Liver (tissue), 9 donors: ENCODE data around the gene MT4. TPM values are rescaled to one million over a fixed set of nuclear protein-coding genes. Genes with fewer than 3 reads are reported as not detected.

ENCODE experiments used
- DNase-seq: peaks from one replicate; pipeline ENCODE4 v3.0.0-alpha.2; 2017; ENCODE audit warnings: low spot score
- H3K27ac ChIP-seq, 2 donors: one replicate each; pipeline ENCODE4 v1.7.0; 2013; ENCODE audit warnings: inconsistent platforms in 2 of 2, low read length in 2 of 2, control low read depth in 1 of 2, low read depth in 1 of 2, mild to moderate bottlenecking in 1 of 2
- H3K27me3 ChIP-seq, 4 donors: one replicate each; pipeline versions ENCODE4 v1.6.1 to v1.7.0; 2013; ENCODE audit warnings: low read length in 3 of 4, inconsistent platforms in 1 of 4, mild to moderate bottlenecking in 1 of 4, moderate library complexity in 1 of 4; ENCODE audit not compliant: control insufficient read depth in 4 of 4, insufficient read depth in 4 of 4
- H3K36me3 ChIP-seq, 4 donors: one replicate each; pipeline versions ENCODE4 v1.6.1 to v1.7.0; 2013; ENCODE audit warnings: low read length in 3 of 4, mild to moderate bottlenecking in 3 of 4, low read depth in 1 of 4, moderate library complexity in 1 of 4; ENCODE audit not compliant: control insufficient read depth in 4 of 4, insufficient read depth in 3 of 4
- H3K4me1 ChIP-seq, 4 donors: one replicate each; pipeline versions ENCODE4 v1.6.1 to v1.7.0; 2013; ENCODE audit warnings: low read length in 3 of 4, mild to moderate bottlenecking in 3 of 4, moderate library complexity in 1 of 4; ENCODE audit not compliant: control insufficient read depth in 4 of 4, insufficient read depth in 4 of 4
- H3K4me3 ChIP-seq, 3 donors: one replicate each; pipeline versions ENCODE4 v1.6.1 to v1.7.0; 2013; ENCODE audit warnings: low read length in 3 of 3, control low read depth in 1 of 3, low read depth in 1 of 3, mild to moderate bottlenecking in 1 of 3
- H3K9ac ChIP-seq, 2 donors: one replicate each; pipeline ENCODE4 v1.7.0; 2013; ENCODE audit warnings: low read length in 2 of 2, mild to moderate bottlenecking in 2 of 2, moderate library complexity in 2 of 2, control low read depth in 1 of 2, low read depth in 1 of 2
- H3K9me3 ChIP-seq, 4 donors: one replicate each; pipeline versions ENCODE4 v1.6.1 to v1.7.0; 2013; ENCODE audit warnings: low read length in 3 of 4; ENCODE audit not compliant: control insufficient read depth in 4 of 4
- EGR1 ChIP-seq, 2 donors: IDR thresholded peaks; 2 replicates each; pipeline ENCODE4 v1.6.1; 2016 to 2018; ENCODE audit warnings: antibody characterized with exemption in 2 of 2, low read depth in 2 of 2
- FOXA1 ChIP-seq: IDR thresholded peaks from 2 replicates; pipeline ENCODE4 v1.6.1; 2016; ENCODE audit warnings: antibody characterized with exemption
- FOXA2 ChIP-seq: IDR thresholded peaks from 2 replicates; pipeline ENCODE4 v1.6.1; 2016; ENCODE audit warnings: antibody characterized with exemption
- GABPA ChIP-seq, 2 donors: IDR thresholded peaks in 1 of 2; conservative IDR thresholded peaks in 1 of 2; 2 replicates each; pipeline ENCODE4 v1.6.1; 2016; ENCODE audit warnings: antibody characterized with exemption in 2 of 2, mild to moderate bottlenecking in 1 of 2, moderate library complexity in 1 of 2
- HNF4A ChIP-seq, 2 donors: conservative IDR thresholded peaks; 2 replicates each; pipeline ENCODE4 v1.6.1; 2016; ENCODE audit warnings: antibody characterized with exemption in 2 of 2, mild to moderate bottlenecking in 2 of 2
- HNF4G ChIP-seq: IDR thresholded peaks from 2 replicates; pipeline ENCODE4 v1.6.1; 2016; ENCODE audit warnings: antibody characterized with exemption
- JUND ChIP-seq, 2 donors: IDR thresholded peaks; 2 replicates each; pipeline ENCODE4 v1.6.1; 2016; ENCODE audit warnings: antibody characterized with exemption in 2 of 2
- RAD21 ChIP-seq, 2 donors: IDR thresholded peaks; 2 replicates each; pipeline ENCODE4 v1.6.1; 2016; ENCODE audit warnings: antibody characterized with exemption in 2 of 2, mild to moderate bottlenecking in 2 of 2
- RXRA ChIP-seq, 2 donors: IDR thresholded peaks; 2 replicates each; pipeline ENCODE4 v1.6.1; 2017 to 2018; ENCODE audit warnings: antibody characterized with exemption in 2 of 2, mild to moderate bottlenecking in 1 of 2
- SP1 ChIP-seq: IDR thresholded peaks from 2 replicates; pipeline ENCODE4 v1.6.1; 2018; ENCODE audit warnings: antibody characterized with exemption, mild to moderate bottlenecking
- TAF1 ChIP-seq: conservative IDR thresholded peaks from 2 replicates; pipeline ENCODE4 v1.6.1; 2016; ENCODE audit warnings: antibody characterized with exemption, mild to moderate bottlenecking
- YY1 ChIP-seq: IDR thresholded peaks from 2 replicates; pipeline ENCODE4 v1.6.1; 2016; ENCODE audit warnings: antibody characterized with exemption, mild to moderate bottlenecking
- WGBS: extraction: QIAGEN DNeasy Blood & Tissue Kit; methylation state at CpG from one replicate; pipeline ENCODE4 v1.1.7; 2013; 5-methylcytosine and 5-hydroxymethylcytosine counted together
- polyA plus RNA-seq, 2 donors: library from polyadenylated mRNA; stranded (reverse) in 1 of 2; unstranded in 1 of 2; fragments of 200-250 nt in 1 of 2; fragments of >200 nt in 1 of 2; fragmentation: Nextera tagmentation in 1 of 2; extraction: Ambion mirVana in 1 of 2; gene quantifications; one replicate each; pipeline versions ENCODE4 v1.2.1 to v1.2.3, GENCODE V29; 2013 to 2015
- total RNA-seq, 2 donors: library from RNA; depleted of rRNA; stranded (reverse); fragments of >200 nt; gene quantifications; one replicate each; pipeline ENCODE4 v1.2.3, GENCODE V29; 2014
- TF ChIP-seq, protein P1 (sequence below): IDR thresholded peaks from 2 replicates; pipeline ENCODE4 v1.6.1; 2016; ENCODE audit warnings: antibody characterized with exemption
- TF ChIP-seq, protein P2 (sequence below): fragments of 150-350 bp; IDR thresholded peaks from 2 replicates; pipeline ENCODE4 v1.5.1; 2017; ENCODE audit warnings: improper control_type of control experiment, low read depth, low read length; ENCODE audit not compliant: missing input control
- TF ChIP-seq, protein P3 (sequence below): IDR thresholded peaks from 2 replicates; pipeline ENCODE4 v1.6.1; 2016; ENCODE audit warnings: antibody characterized with exemption
- TF ChIP-seq, protein P4 (sequence below): IDR thresholded peaks from 2 replicates; pipeline ENCODE4 v1.6.1; 2016; ENCODE audit warnings: antibody characterized with exemption
- TF ChIP-seq, protein P5 (sequence below): IDR thresholded peaks from 2 replicates; pipeline ENCODE4 v1.6.1; 2016; ENCODE audit warnings: antibody characterized with exemption, mild to moderate bottlenecking
- donor health status: healthy.
- donor health status: healthy.
- donor health status: healthy.
- donor health status: healthy.
- donor health status: healthy.

Gene MT4
- total and polyA plus RNA-seq, 4 donors = not detected

DNA sequence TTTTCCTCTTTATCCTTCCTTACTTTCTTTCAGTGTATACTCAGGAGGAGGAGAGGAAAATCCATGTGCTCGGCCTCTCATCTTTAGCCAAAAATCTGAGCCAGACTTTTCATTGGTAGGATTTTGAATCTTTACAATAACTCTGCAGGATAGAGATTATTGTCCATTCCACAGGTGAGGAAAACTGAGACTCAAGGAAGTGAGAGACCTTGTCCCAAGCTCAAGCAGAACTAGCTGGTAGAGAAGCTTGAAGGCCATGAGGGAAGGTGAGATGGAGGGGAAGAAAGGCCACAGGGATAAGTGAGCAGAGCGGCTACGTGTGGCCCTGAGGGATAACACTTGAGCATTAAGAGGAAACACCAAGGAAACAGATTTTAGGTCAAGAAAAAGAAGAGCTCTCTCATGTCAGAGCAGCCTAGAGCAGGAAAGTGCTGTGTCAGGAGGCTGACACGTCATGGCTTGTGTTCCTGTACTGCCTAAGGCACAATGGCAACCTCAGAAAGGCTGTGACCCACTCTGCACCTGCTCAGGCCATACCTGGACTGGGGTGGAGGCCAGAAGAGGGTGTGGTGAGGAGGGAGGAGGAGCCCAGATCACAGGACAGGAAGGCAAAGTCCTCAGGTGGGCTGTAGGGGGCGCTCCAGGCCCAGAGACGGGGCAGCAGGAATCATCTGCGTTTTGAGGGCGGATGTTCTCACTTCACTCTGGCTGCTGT is 11.9 kb downstream of the MT4 start:
- DNase-seq = peak; percentile 81
- TF ChIP-seq, protein P1, sequence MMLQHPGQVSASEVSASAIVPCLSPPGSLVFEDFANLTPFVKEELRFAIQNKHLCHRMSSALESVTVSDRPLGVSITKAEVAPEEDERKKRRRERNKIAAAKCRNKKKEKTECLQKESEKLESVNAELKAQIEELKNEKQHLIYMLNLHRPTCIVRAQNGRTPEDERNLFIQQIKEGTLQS = no peak
- no peak for TF ChIP-seq YY1
- TF ChIP-seq RAD21 (IDR thresholded peaks at IDR 0.05) = peak; percentile 88 to 96
- TF ChIP-seq HNF4A (conservative IDR thresholded peaks at IDR 0.05) = peak in 1 of 2 donors; percentile 9
- TF ChIP-seq, protein P2, sequence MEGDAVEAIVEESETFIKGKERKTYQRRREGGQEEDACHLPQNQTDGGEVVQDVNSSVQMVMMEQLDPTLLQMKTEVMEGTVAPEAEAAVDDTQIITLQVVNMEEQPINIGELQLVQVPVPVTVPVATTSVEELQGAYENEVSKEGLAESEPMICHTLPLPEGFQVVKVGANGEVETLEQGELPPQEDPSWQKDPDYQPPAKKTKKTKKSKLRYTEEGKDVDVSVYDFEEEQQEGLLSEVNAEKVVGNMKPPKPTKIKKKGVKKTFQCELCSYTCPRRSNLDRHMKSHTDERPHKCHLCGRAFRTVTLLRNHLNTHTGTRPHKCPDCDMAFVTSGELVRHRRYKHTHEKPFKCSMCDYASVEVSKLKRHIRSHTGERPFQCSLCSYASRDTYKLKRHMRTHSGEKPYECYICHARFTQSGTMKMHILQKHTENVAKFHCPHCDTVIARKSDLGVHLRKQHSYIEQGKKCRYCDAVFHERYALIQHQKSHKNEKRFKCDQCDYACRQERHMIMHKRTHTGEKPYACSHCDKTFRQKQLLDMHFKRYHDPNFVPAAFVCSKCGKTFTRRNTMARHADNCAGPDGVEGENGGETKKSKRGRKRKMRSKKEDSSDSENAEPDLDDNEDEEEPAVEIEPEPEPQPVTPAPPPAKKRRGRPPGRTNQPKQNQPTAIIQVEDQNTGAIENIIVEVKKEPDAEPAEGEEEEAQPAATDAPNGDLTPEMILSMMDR = peak; percentile 76
- H3K27ac ChIP-seq = no peak overlapping the region
- H3K36me3 ChIP-seq = no peaks in the 10 kb centered on the region
- 39% methylated on average over 8 of the region's 8 CpGs for WGBS
- H3K9me3 ChIP-seq = no peaks in the 10 kb centered on the region
- no peaks in the 10 kb centered on the region for H3K4me1 ChIP-seq
- no peak overlapping the region for H3K9ac ChIP-seq
- no peaks in the 10 kb centered on the region for H3K27me3 ChIP-seq
- H3K4me3 ChIP-seq = no peak overlapping the region

DNA sequence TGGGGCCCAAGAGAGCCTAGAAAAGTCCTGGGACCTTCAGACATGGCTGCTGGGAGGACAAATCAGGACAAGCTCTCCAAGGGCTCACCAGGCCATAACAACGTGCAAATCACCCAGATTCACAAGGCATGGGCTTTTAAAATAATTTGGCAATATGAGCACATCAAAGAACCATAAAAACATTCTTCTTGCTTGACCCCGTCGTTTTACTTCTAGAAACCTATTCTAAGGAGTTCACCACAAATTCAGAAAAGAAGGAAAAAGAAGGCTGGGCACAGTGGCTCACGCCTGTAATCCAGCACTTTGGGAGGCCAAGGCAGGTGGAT is 12.4 kb downstream of the MT4 start:
- TF ChIP-seq JUND (IDR thresholded peaks at IDR 0.05) = no peak
- TF ChIP-seq, protein P3, sequence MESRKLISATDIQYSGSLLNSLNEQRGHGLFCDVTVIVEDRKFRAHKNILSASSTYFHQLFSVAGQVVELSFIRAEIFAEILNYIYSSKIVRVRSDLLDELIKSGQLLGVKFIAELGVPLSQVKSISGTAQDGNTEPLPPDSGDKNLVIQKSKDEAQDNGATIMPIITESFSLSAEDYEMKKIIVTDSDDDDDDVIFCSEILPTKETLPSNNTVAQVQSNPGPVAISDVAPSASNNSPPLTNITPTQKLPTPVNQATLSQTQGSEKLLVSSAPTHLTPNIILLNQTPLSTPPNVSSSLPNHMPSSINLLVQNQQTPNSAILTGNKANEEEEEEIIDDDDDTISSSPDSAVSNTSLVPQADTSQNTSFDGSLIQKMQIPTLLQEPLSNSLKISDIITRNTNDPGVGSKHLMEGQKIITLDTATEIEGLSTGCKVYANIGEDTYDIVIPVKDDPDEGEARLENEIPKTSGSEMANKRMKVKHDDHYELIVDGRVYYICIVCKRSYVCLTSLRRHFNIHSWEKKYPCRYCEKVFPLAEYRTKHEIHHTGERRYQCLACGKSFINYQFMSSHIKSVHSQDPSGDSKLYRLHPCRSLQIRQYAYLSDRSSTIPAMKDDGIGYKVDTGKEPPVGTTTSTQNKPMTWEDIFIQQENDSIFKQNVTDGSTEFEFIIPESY = no peak
- no peak for TF ChIP-seq HNF4A (conservative IDR thresholded peaks at IDR 0.05)
- TF ChIP-seq, protein P2 = no peak
- TF ChIP-seq RXRA (IDR thresholded peaks at IDR 0.05) = no peak
- TF ChIP-seq TAF1 = no peak
- no peak for TF ChIP-seq GABPA (IDR thresholded peaks at IDR 0.05 in 1 of 2, conservative IDR thresholded peaks at IDR 0.05 in 1 of 2)
- no peak for TF ChIP-seq EGR1 (IDR thresholded peaks at IDR 0.05; ENCODE audit: low read depth in 2 of 2)
- no peak for TF ChIP-seq FOXA2
- TF ChIP-seq RAD21 (IDR thresholded peaks at IDR 0.05) = no peak
- TF ChIP-seq, protein P4, sequence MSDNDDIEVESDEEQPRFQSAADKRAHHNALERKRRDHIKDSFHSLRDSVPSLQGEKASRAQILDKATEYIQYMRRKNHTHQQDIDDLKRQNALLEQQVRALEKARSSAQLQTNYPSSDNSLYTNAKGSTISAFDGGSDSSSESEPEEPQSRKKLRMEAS = no peak
- no peak for TF ChIP-seq FOXA1
- no peak for TF ChIP-seq HNF4G
- no peak for TF ChIP-seq YY1
- no peak for TF ChIP-seq SP1
- TF ChIP-seq, protein P5, sequence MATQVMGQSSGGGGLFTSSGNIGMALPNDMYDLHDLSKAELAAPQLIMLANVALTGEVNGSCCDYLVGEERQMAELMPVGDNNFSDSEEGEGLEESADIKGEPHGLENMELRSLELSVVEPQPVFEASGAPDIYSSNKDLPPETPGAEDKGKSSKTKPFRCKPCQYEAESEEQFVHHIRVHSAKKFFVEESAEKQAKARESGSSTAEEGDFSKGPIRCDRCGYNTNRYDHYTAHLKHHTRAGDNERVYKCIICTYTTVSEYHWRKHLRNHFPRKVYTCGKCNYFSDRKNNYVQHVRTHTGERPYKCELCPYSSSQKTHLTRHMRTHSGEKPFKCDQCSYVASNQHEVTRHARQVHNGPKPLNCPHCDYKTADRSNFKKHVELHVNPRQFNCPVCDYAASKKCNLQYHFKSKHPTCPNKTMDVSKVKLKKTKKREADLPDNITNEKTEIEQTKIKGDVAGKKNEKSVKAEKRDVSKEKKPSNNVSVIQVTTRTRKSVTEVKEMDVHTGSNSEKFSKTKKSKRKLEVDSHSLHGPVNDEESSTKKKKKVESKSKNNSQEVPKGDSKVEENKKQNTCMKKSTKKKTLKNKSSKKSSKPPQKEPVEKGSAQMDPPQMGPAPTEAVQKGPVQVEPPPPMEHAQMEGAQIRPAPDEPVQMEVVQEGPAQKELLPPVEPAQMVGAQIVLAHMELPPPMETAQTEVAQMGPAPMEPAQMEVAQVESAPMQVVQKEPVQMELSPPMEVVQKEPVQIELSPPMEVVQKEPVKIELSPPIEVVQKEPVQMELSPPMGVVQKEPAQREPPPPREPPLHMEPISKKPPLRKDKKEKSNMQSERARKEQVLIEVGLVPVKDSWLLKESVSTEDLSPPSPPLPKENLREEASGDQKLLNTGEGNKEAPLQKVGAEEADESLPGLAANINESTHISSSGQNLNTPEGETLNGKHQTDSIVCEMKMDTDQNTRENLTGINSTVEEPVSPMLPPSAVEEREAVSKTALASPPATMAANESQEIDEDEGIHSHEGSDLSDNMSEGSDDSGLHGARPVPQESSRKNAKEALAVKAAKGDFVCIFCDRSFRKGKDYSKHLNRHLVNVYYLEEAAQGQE = no peak
- TF ChIP-seq, protein P1 = no peak
- Histone ChIP-seq H3K4me3 (no peak overlapping the region), H3K9me3 (no peaks in the 10 kb centered on the region), H3K27ac (no peak overlapping the region), H3K36me3 (no peaks in the 10 kb centered on the region), H3K4me1 (no peaks in the 10 kb centered on the region), H3K27me3 (no peaks in the 10 kb centered on the region), H3K9ac (no peak overlapping the region)
- no peak for DNase-seq
- 75% methylated on average over 4 of the region's 4 CpGs for WGBS
